C4-2B (cell line): ENCODE measurements around the gene TMEM200B.
"Not testable (repeated sequence)": the region's sequence is repeated elsewhere in the genome, so short reads cannot be mapped to it uniquely, and the experiment has no call there.

ENCODE experiments used
- H3K27ac ChIP-seq: fragments of 450-650 bp; 2 replicates; pipeline ENCODE4 v1.5.1; 2017
- CTCF ChIP-seq: fragments of 450-650 bp; conservative IDR thresholded peaks from 2 replicates; pipeline ENCODE4 v1.5.1; 2017; ENCODE audit warnings: mild to moderate bottlenecking
- ZFX ChIP-seq: fragments of 450-650 bp; IDR thresholded peaks from 2 replicates; pipeline ENCODE4 v1.6.1; 2017

The TMEM200B gene

GRCh38 chr1:29081201-29081600, 42.5 kb downstream of the TMEM200B start:
- no peak overlapping the region for H3K27ac ChIP-seq
- TF ChIP-seq CTCF, result no peak
- no peak for TF ChIP-seq ZFX

GRCh38 chr1:29079916-29080629, 43.6 kb downstream of the TMEM200B start:
- not testable (repeated sequence) for H3K27ac ChIP-seq

GRCh38 chr1:29077155-29077554, 46.5 kb downstream of the TMEM200B start:
- H3K27ac ChIP-seq, result no peak overlapping the region
- no peak for TF ChIP-seq ZFX
- no peak for TF ChIP-seq CTCF
